Neural progenitor cell (in vitro differentiated cells): ENCODE data around the gene NOS1AP.

ENCODE experiments used
- EZH2 ChIP-seq: fragments of 200-600 bp; sonication (generic); IDR thresholded peaks from 2 replicates; pipeline ENCODE4 v1.6.1; 2017; ENCODE audit warnings: antibody characterized with exemption, mild to moderate bottlenecking, moderate library complexity
- TF ChIP-seq, protein P1 (sequence below): fragments of 200-600 bp; sonication (generic); IDR thresholded peaks from 2 replicates; pipeline ENCODE4 v1.5.1; 2017; ENCODE audit warnings: antibody characterized with exemption, mild to moderate bottlenecking

DNA sequence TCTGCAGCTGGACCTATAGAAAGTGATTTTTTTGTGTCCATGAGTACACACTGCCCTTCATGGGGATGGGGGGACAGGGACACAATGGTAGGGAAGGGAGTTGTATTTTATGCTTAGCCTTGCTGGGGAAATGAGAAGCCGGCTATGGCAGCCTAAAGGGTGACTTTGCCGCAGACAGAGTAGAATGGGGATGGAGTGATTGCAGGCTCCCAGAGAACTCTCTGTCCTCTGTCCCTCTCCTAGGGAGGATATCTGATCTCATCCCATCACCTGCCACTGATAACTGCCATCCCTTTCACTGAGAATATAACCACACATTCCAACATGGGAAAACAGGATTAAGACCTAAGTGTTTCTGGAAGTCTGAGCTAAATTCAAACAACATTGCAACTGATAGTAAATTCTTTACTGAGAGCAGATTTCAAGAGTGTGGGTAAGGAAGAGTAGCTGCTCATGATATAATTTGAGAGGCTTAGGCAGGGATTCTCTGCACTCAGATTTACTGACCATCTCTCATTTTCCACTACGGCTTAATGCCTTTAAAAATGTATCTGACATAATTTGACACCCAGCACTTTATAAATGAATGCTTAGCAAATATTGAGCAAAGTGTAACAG, 328.6 kb downstream of the NOS1AP start:
- TF ChIP-seq, protein P1, sequence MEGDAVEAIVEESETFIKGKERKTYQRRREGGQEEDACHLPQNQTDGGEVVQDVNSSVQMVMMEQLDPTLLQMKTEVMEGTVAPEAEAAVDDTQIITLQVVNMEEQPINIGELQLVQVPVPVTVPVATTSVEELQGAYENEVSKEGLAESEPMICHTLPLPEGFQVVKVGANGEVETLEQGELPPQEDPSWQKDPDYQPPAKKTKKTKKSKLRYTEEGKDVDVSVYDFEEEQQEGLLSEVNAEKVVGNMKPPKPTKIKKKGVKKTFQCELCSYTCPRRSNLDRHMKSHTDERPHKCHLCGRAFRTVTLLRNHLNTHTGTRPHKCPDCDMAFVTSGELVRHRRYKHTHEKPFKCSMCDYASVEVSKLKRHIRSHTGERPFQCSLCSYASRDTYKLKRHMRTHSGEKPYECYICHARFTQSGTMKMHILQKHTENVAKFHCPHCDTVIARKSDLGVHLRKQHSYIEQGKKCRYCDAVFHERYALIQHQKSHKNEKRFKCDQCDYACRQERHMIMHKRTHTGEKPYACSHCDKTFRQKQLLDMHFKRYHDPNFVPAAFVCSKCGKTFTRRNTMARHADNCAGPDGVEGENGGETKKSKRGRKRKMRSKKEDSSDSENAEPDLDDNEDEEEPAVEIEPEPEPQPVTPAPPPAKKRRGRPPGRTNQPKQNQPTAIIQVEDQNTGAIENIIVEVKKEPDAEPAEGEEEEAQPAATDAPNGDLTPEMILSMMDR, result no peak
- no peak for TF ChIP-seq EZH2
